Omental fat pad (tissue), 4 donors: Measurements from ENCODE around the gene DCUN1D2. TPM values are rescaled to one million over a fixed set of nuclear protein-coding genes. Genes with fewer than 3 reads are reported as not detected.

ENCODE experiments used
- ATAC-seq: fragments of 150-250 bp; one replicate; pipeline ENCODE4 v1.9.1; 2016; ENCODE audit warnings: mild to moderate bottlenecking, moderate library complexity; ENCODE audit not compliant: low FRiP score
- DNase-seq: peaks from one replicate; pipeline ENCODE4 v3.0.0-alpha.2; 2019; ENCODE audit warnings: low spot score
- total RNA-seq, 4 donors: library from RNA; depleted of rRNA; stranded (reverse); fragments of >200 nt; gene quantifications; one replicate each; pipeline ENCODE4 v1.1.0, GENCODE V29; 2016
- TF ChIP-seq, protein P1 (sequence below), 3 donors: fragments of 450-650 bp; IDR thresholded peaks; one replicate each; pipeline ENCODE4 v1.5.1; 2016 to 2017; ENCODE audit warnings: antibody characterized with exemption in 3 of 3, mild to moderate bottlenecking in 3 of 3, moderate library complexity in 2 of 3

DCUN1D2 gene
- total RNA-seq, 4 donors from 2014 or later = 10.9 to 28.4 (median 14.5) TPM

DNA sequence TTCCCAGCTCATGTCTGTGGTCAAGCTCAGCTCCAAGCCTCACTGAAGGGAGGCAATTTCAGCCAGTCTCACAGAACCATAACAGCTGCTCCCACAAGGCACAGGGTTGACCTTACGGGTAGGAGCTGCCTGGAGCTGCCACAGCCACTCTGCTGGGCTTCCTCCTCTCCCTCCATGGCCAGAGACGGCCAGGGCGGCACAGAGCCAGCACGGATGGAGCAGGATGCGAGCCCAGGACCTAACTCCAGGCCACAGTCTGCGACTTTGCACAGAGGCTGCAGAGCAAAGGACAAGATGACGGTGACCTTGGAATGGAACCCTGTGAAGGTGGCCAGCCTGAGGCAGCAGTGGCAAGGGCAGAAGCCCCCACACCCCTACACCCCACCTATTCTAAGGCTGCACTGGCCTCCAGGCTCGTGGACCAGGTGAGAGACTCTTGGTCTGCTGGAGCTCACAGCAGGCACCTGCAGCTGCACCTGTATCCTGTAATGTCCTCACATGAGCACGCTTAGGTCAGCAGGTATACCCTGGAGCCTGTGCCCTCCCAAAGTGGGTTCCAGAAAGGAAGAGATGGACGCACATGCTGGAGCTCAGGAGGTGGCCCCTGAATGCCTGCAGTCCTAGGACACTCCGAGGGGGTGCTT, 66.9 kb downstream of the DCUN1D2 start:
- ATAC-seq = no peak
- TF ChIP-seq, protein P1, sequence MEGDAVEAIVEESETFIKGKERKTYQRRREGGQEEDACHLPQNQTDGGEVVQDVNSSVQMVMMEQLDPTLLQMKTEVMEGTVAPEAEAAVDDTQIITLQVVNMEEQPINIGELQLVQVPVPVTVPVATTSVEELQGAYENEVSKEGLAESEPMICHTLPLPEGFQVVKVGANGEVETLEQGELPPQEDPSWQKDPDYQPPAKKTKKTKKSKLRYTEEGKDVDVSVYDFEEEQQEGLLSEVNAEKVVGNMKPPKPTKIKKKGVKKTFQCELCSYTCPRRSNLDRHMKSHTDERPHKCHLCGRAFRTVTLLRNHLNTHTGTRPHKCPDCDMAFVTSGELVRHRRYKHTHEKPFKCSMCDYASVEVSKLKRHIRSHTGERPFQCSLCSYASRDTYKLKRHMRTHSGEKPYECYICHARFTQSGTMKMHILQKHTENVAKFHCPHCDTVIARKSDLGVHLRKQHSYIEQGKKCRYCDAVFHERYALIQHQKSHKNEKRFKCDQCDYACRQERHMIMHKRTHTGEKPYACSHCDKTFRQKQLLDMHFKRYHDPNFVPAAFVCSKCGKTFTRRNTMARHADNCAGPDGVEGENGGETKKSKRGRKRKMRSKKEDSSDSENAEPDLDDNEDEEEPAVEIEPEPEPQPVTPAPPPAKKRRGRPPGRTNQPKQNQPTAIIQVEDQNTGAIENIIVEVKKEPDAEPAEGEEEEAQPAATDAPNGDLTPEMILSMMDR (IDR thresholded peaks at IDR 0.05) = no peak
- DNase-seq = no peak

DNA sequence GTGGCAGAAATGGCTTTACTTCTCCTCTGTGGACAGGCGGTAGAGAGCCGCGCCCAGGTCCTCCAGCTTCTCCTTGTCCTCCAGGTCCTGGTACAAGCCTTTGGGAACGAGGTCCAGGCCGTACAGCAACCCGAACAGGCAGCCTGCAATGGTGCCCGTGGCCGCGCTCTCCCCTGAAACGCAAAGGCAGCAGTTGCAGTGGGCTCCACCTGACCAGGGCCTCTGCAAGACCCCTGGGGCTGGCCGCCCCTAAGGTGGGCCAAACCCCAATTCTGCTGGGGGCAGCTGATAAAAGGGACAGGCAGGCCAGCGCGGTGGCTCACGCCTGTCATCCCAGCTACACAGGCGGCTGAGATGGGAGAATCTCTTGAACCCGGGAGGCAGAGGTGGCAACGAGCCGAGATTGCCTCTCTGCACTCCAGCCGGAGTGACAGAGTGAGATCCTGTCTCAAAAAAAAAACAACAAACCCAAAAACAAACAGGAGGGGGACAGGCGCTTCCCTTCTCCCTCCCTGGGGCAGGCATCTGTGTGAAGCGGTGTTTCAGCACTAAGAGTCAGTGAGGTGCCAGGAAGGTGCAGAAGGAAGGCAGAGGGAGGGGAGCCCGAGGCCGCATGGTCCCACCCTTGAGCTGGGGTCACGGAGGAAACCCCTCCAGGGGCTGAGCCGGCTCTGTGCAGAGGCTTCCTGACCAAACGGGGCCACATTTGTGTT, 67.5 kb downstream of the DCUN1D2 start:
- TF ChIP-seq, protein P1 (IDR thresholded peaks at IDR 0.05) = no peak
- DNase-seq (no peak), ATAC-seq (no peak)

DNA sequence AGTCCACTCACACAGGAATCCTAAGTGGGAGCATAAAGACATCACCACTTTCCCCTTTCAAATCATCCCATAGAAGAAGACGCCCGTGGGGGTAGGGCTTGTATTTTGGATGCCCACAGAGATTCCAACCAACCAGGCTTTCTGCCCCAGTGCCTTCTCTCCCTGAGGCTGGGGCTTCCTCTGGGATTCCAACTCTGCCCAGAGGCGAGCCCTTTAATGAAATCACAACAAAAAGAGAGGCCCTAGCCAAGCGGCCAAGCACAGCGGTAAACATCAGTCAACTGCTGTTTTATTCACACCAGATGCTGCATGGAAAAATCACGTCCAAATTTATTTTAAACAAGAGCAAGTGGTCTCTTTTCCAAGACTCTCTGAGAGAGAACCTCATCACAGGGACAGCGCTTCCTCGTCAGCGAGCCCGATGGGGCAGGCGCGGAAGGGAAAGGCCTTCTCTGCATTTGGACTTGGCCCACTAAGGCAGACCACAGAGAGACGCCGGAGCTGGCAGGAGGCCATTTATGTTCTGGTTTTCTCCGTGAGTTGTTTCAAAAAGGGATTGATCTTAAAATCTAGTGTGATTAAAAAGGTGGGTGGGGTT, 68.7 kb downstream of the DCUN1D2 start:
- no peak for ATAC-seq
- TF ChIP-seq, protein P1 (IDR thresholded peaks at IDR 0.05) = no peak
- no peak for DNase-seq

DNA sequence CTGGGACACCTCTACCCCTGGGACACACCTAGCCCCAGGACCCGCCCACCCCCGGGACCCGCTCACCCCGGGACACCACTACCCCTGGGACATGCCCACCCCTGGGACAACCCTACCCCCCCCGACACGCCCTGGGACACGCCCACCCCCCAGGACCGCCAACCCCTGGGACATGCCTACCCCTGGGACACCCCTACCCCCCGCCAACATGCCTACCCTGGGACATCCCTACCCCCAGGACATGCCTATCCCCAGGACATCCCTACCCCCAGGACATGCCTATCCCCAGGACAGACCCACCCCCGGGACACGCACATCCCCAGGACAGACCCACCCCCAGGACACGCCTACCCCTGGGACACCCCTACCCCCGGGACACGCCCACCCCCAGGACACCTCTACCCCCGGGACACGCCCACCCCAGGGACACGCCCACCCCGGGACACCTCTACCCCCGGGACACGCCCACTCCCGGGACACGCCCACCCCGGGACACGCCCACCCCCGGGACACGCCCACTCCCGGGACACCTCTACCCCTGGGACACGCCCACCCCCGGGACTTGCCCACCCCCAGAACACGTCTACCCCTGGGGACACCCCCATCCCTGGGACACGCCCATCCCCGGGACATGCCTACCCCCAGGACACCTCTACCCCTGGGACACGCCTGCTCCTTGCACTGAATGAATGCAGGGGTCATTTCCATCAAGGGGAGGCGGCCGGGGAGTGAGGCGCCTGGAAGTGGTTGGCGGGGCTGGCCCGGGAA, 69.5 kb downstream of the DCUN1D2 start:
- DNase-seq = no peak
- no peak for ATAC-seq
- TF ChIP-seq, protein P1 (IDR thresholded peaks at IDR 0.05) = no peak

DNA sequence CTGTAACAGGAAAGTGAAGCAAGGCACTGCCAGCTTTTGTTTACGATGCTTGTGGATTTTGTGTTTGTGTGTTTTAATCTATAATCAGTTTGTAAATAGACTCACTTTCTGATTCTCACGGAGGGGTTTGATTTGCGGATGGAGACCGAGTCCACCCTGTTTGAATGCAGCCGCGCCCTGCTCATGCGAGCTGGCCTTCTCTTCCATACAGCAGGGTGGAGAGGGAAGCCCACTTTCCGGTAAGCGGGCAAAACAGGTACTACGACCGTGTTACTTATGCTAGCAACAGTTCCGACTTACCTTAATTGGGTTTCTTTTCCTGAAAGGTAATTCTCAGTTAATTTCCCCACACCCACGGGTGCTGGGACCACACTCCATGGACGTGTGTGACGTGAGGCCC, 70.3 kb downstream of the DCUN1D2 start:
- ATAC-seq (no peak), DNase-seq (no peak)
- TF ChIP-seq, protein P1 (IDR thresholded peaks at IDR 0.05) = no peak

DNA sequence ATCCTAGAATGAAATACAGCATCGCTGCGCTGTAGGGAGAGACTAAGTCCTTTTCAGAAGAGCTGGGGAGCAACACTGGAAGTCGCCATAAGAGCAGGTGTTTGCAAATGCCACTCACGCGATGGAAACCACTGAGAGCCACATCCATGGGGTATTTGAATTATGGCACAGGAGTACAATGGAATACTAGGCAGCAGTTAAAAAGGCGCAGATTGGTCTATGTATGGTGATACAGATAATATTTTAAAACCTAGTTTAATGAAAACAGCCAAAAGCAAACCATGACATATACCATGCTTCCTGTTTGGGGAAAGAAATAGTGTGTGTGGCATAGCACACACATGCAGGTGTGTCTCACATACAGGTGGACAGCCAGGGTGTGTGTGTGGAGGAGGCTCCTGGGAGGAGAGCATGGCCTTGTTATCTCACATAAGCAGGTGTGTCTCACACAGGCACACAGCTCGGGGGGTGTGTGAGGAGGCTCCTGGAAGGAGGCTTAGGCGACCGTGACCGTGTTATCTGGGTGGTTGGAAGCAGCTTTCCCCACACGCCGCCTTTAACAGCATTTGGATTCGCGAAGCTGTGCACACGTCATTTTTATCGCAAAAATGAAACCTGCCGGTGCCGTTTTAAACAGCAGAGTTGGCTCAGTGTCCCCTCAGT, 70.8 kb downstream of the DCUN1D2 start:
- TF ChIP-seq, protein P1 (IDR thresholded peaks at IDR 0.05) = no peak
- no peak for DNase-seq
- ATAC-seq = no peak
